PC-9 (cell line): ENCODE results near the gene COASY. TPM values are rescaled to one million over a fixed set of nuclear protein-coding genes. Genes with fewer than 3 reads are reported as not detected.
"Not testable (repeated sequence)": the region's sequence is repeated elsewhere in the genome, so short reads cannot be mapped to it uniquely, and the experiment has no call there.

Experiments
- BruUV-seq: library from RNA; stranded (reverse); fragments of 400-500 nt; replicated peaks from 2 replicates; lab custom pipeline; 2021; lab: Mats Ljungman, UMichigan
- CTCF ChIA-PET: fragments of 300-600 bp; sonication (Branson Sonifier 250); formaldehyde crosslinking; loops from one replicate; lab custom pipeline; 2022; ENCODE audit warnings: antibody characterized with exemption; lab: Charles Lee
- POLR2A ChIA-PET: fragments of 300-600 bp; sonication (Branson Sonifier 250); formaldehyde crosslinking; loops from one replicate; lab custom pipeline; 2022; ENCODE audit warnings: antibody characterized with exemption; ENCODE audit not compliant: unreplicated experiment; lab: Charles Lee
- DNase-seq, 2 experiments: peaks; one replicate each; pipeline versions ENCODE4 v3.0.0 to v3.0.0-alpha.2; 2015 to 2022; ENCODE audit warnings: mixed read lengths in 1 of 2
- H2AFZ ChIP-seq: fragments of 200-600 bp; sonication (generic); 2 replicates; pipeline ENCODE4 v1.8.1; 2017; ENCODE audit warnings: antibody characterized with exemption
- H3F3A ChIP-seq: fragments of 200-600 bp; sonication (generic); 2 replicates; pipeline ENCODE4 v1.8.1; 2017; ENCODE audit warnings: antibody characterized with exemption, mild to moderate bottlenecking, low read depth; ENCODE audit not compliant: insufficient read depth
- H3K27ac ChIP-seq: fragments of 200-600 bp; sonication (generic); 2 replicates; pipeline ENCODE4 v1.6.1; 2016; ENCODE audit warnings: mixed run types
- H3K27me3 ChIP-seq: fragments of 200-600 bp; sonication (generic); 2 replicates; pipeline ENCODE4 v1.6.1; 2016; ENCODE audit warnings: low read depth, mixed run types; ENCODE audit not compliant: insufficient read depth
- H3K36me3 ChIP-seq: fragments of 200-600 bp; sonication (generic); 2 replicates; pipeline ENCODE4 v1.6.1; 2016; ENCODE audit warnings: low read depth, mixed run types
- H3K4me1 ChIP-seq: fragments of 200-600 bp; sonication (generic); replicated peaks from 2 replicates; pipeline ENCODE4 v1.6.1; 2016; ENCODE audit warnings: mixed run types; ENCODE audit not compliant: insufficient read depth
- H3K4me2 ChIP-seq: fragments of 200-600 bp; sonication (generic); 2 replicates; pipeline ENCODE4 v1.6.1; 2017; ENCODE audit warnings: mixed run types
- H3K4me3 ChIP-seq: fragments of 200-600 bp; sonication (generic); 2 replicates; pipeline ENCODE4 v1.6.1; 2016; ENCODE audit warnings: mixed run types
- H3K79me2 ChIP-seq: fragments of 200-600 bp; sonication (generic); 2 replicates; pipeline ENCODE4 v1.6.1; 2017; ENCODE audit warnings: low read depth, mixed run types
- H3K9me2 ChIP-seq: fragments of 200-600 bp; sonication (generic); 2 replicates; pipeline ENCODE4 v1.8.1; 2017; ENCODE audit warnings: mild to moderate bottlenecking; ENCODE audit not compliant: insufficient read depth
- H3K9me3 ChIP-seq: fragments of 200-600 bp; sonication (generic); 2 replicates; pipeline ENCODE4 v1.8.1; 2016; ENCODE audit warnings: low read depth; ENCODE audit not compliant: insufficient read depth
- H4K20me1 ChIP-seq: fragments of 200-600 bp; sonication (generic); 2 replicates; pipeline ENCODE4 v1.8.1; 2017; ENCODE audit not compliant: insufficient read depth
- EZH2 ChIP-seq: fragments of 200-600 bp; sonication (generic); IDR thresholded peaks from 2 replicates; pipeline ENCODE4 v1.8.0; 2017; ENCODE audit warnings: antibody characterized with exemption, low read depth
- intact Hi-C: fragments of 100-400 bp; cut with micrococcal nuclease; formaldehyde crosslinking; loops from one replicate; pipeline ENCODE4 v1.10.0; 2022; ENCODE audit not compliant: unreplicated experiment
- total RNA-seq: library from RNA; stranded (reverse); gene quantifications from 2 replicates; pipeline ENCODE4 v1.2.3, GENCODE V29; 2021
- TF ChIP-seq, protein P1 (sequence below): fragments of 200-600 bp; sonication (generic); conservative IDR thresholded peaks from 2 replicates; pipeline ENCODE4 v1.6.1; 2017; ENCODE audit warnings: mixed run types, antibody characterized with exemption, mild to moderate bottlenecking, moderate library complexity

COASY gene
- total RNA-seq, 1 experiment from 2014 or later = 152 TPM

DNA sequence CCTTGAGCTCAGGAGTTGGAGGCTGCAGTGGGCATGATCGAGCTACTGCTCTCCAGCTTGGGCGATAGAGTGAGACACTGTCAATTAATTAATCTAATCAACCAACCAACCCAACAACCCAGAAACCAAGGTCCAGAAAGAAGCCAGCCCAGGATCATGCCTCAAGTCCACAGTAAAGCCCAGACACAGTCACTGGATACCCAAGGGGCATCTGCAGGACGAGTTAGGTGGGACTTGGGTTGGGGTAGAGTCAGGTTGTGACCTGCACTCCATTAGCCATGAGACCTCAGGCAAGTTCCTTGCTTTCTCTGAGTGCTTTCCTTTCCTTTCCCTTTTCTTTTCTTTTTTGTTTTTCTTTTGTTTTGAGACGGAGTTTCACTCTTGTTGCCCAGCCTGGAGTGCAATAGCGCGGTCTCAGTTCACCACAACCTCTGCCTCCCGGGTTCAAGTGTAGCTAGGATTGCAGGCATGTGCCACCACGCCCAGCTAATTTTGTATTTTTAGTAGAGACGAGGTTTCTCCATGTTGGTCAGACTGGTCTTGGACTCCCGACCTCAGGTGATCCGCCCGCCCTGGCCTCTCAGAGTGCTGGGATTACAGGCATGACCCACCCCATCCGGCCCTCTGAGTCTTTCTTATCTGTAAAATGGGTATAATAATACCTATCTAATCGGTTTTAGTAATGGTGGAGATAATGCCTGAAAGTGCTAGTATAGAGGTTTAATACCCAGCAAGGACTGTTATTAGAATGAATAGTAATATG is 12.8 kb upstream of the COASY start:
- Histone ChIP-seq H3K4me3 (no peak overlapping the region), H3K4me1 (no peaks in the 10 kb centered on the region), H3K4me2 (peak overlapping the region; percentile 40; the same call in 1 of the 2 replicates), H2AFZ (no peak overlapping the region), H3K36me3 (no peaks in the 10 kb centered on the region), H3K27ac (no peak overlapping the region), H3K9me2 (no peaks in the 10 kb centered on the region), H3F3A (peaks cover 20% of the 10 kb centered on the region; the same call in 1 of the 2 replicates), H3K79me2 (peaks cover 10% of the 10 kb centered on the region), H4K20me1 (no peaks in the 10 kb centered on the region), H3K27me3 (no peaks in the 10 kb centered on the region), H3K9me3 (no peaks in the 10 kb centered on the region)
- no TSS peak for BruUV-seq
- TF ChIP-seq EZH2 = no peak
- TF ChIP-seq, protein P1, sequence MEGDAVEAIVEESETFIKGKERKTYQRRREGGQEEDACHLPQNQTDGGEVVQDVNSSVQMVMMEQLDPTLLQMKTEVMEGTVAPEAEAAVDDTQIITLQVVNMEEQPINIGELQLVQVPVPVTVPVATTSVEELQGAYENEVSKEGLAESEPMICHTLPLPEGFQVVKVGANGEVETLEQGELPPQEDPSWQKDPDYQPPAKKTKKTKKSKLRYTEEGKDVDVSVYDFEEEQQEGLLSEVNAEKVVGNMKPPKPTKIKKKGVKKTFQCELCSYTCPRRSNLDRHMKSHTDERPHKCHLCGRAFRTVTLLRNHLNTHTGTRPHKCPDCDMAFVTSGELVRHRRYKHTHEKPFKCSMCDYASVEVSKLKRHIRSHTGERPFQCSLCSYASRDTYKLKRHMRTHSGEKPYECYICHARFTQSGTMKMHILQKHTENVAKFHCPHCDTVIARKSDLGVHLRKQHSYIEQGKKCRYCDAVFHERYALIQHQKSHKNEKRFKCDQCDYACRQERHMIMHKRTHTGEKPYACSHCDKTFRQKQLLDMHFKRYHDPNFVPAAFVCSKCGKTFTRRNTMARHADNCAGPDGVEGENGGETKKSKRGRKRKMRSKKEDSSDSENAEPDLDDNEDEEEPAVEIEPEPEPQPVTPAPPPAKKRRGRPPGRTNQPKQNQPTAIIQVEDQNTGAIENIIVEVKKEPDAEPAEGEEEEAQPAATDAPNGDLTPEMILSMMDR = no peak
- DNase-seq = no peak
- ChIA-PET CTCF (interaction anchor here (1.6 kb wide), 1 partner anchor 17 kb away, joined by 4 read pairs; no protein-coding TSS in a partner anchor), POLR2A (no interaction called here)
- intact Hi-C loops = no loop called here

DNA sequence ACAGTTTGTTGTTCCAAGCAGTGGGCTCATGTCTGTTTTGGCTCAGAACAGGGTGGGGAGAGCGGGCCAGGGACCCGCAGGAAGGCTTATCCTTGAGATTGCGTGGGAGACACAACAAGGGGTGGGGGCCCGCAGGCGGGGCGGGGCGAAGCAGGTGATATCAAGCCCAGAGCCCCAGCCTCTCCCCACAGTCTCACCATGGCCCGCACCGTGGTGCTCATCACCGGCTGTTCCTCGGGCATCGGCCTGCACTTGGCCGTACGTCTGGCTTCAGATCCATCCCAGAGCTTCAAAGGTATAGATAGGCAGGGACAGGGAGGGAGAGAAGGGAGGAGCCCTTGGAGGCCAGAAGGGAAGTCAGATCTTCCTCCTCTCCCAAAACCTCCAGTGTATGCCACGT is 9.2 kb upstream of the COASY start, which contains the start of gene HSD17B1:
Gene HSD17B1 (plus strand): TSS at position 188 of the 400 bp plus-strand sequence. CDS start 11 bp downstream, at position 199.
- H3K4me1 ChIP-seq, POLR2A ChIA-PET: not testable (repeated sequence)
- CTCF ChIA-PET = interaction anchor here (0.6 kb wide), 1 partner anchor 81 kb away, joined by 3 read pairs; no protein-coding TSS in a partner anchor

DNA sequence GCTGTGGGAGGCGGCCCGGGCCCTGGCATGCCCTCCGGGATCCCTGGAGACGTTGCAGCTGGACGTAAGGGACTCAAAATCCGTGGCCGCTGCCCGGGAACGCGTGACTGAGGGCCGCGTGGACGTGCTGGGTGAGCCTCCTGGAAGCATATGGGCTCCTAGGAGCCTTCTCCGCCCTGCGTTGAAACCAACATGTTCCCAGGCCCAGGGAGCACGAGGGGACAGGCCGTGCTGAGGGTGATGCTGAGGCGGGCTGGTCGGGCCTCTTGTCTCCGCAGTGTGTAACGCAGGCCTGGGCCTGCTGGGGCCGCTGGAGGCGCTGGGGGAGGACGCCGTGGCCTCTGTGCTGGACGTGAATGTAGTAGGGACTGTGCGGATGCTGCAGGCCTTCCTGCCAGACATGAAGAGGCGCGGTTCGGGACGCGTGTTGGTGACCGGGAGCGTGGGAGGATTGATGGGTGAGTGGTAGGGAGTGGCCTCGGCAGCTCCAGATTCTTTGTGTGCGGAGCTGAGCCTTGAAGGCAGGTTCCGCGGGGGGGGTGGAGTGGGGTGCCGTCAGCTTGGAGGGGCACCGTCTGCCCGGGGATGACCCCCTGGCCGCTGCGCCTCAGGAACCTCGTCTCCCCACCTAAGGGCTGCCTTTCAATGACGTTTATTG is 8.7 kb upstream of the COASY start:
- no TSS peak for BruUV-seq
- H3K4me2 ChIP-seq = peak overlapping the region; percentile 98
- no peaks in the 10 kb centered on the region for H3K9me3 ChIP-seq
- intact Hi-C loops = no loop called here
- TF ChIP-seq EZH2 = no peak
- TF ChIP-seq, protein P1 = no peak
- H3K27me3 ChIP-seq = no peaks in the 10 kb centered on the region
- ChIA-PET CTCF (interaction anchor here (0.6 kb wide), 1 partner anchor 82 kb away, joined by 3 read pairs; no protein-coding TSS in a partner anchor), POLR2A (no interaction called here)
- peaks cover 24% of the 10 kb centered on the region for H3K79me2 ChIP-seq
- H3K27ac ChIP-seq = no peak overlapping the region
- DNase-seq = no peak
- no peaks in the 10 kb centered on the region for H3K4me1 ChIP-seq
- peaks cover 11% of the 10 kb centered on the region; the same call in 1 of the 2 replicates for H3F3A ChIP-seq
- no peaks in the 10 kb centered on the region for H4K20me1 ChIP-seq
- H3K36me3 ChIP-seq = no peaks in the 10 kb centered on the region
- H3K4me3 ChIP-seq = peak overlapping the region; percentile 99; the same call in 1 of the 2 replicates
- H2AFZ ChIP-seq = no peak overlapping the region
- no peaks in the 10 kb centered on the region for H3K9me2 ChIP-seq

More for the DNA sequence above, 9.2 kb upstream of the COASY start, which contains the start of gene HSD17B1:
- DNase-seq, H3K9me3 ChIP-seq, intact Hi-C loops, H3K36me3 ChIP-seq, H2AFZ ChIP-seq, H3K27me3 ChIP-seq, H4K20me1 ChIP-seq, BruUV-seq, H3K9me2 ChIP-seq: not testable (repeated sequence)
- Histone ChIP-seq H3K27ac (peak within 1 kb of the TSS; percentile 43), H3K79me2 (peaks cover 24% of the 10 kb centered on the region), H3F3A (peaks cover 11% of the 10 kb centered on the region; the same call in 1 of the 2 replicates), H3K4me3 (peak within 1 kb of the TSS; percentile 99; the same call in 1 of the 2 replicates), H3K4me2 (peak within 1 kb of the TSS; percentile 98)
